ENCODE results near the gene AGGF1.
"Not testable (repeated sequence)": the region's sequence is repeated elsewhere in the genome, so short reads cannot be mapped to it uniquely, and the experiment has no call there.

AGGF1 gene, protein sequence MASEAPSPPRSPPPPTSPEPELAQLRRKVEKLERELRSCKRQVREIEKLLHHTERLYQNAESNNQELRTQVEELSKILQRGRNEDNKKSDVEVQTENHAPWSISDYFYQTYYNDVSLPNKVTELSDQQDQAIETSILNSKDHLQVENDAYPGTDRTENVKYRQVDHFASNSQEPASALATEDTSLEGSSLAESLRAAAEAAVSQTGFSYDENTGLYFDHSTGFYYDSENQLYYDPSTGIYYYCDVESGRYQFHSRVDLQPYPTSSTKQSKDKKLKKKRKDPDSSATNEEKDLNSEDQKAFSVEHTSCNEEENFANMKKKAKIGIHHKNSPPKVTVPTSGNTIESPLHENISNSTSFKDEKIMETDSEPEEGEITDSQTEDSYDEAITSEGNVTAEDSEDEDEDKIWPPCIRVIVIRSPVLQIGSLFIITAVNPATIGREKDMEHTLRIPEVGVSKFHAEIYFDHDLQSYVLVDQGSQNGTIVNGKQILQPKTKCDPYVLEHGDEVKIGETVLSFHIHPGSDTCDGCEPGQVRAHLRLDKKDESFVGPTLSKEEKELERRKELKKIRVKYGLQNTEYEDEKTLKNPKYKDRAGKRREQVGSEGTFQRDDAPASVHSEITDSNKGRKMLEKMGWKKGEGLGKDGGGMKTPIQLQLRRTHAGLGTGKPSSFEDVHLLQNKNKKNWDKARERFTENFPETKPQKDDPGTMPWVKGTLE

DNA sequence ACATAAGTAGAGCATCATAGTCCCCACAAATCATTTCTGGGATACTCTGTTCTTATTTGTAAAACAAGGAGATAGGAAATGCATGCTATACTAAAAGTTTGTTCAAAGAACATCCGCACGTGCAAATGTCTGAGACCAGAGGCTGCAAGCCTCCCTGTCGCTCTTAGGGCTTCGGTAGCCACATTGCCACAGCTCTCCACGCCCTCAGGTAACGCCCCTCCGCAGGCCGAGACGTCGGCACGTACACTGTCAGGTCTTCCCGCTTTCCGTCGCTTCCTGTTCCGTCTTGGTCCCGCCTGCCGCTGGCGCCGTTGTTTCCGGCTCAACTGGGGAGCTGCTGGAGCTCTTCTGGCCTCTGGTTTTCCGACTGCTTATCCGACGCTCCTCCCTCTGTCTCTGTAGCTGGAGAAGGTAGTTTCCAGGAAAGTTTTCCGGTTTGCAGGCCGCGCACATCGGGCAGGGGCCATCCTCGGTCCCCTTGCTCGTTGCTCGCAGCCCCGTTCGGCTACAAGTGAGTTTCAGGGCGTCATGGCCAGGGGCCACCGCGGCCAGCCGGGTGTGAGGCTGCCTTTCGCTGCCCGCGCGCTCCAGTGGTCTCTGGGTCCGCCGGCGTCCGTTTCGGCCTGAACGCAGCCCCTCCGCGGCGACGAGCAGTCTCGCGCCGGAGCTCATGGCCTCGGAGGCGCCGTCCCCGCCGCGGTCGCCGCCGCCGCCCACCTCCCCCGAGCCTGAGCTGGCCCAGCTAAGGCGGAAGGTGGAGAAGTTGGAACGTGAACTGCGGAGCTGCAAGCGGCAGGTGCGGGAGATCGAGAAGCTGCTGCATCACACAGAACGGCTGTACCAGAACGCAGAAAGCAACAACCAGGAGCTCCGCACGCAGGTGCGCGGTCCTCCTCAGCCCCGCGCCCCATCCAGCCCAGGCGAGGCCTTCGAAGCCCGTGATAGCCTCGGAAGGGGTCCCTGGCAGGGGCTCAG lies at the start of gene AGGF1:
TSS of gene AGGF1 (plus strand) at position 308 of the 975 bp plus-strand sequence. CDS start at position 671, 363 bp downstream.
- DNase-seq (ENCODE audit: low spot score): peak; percentile 95

DNA sequence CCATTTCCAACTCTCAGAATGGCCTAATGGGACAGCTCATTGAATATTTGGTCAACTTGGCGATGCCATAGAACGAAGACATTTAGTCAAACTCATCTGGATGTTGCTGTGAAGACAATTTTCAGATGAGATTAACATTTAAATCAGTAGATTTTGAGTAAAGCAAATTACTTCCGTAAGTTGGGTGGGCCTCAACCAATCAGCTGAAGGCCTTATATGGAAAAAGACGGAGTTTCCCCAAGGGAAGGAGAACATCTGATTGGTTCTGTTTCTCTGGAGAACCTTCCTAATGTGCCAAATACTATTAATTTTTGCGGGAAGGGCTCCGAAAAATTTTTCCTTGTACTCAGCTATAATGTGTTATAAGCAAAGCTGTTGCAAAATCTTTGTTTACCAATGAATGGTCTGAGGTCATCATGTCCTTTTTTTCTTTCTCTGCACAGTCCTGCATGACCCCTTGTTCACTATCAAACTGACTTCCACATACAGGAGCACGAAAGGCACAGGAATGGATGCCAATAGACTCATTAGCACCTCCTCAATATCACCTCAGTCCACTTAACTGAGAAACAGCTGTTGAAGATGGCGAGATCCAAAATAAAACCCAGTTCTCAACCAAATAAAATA lies 49.6 kb upstream of the AGGF1 start:
- DNase-seq (ENCODE audit: low spot score): no peak

DNA sequence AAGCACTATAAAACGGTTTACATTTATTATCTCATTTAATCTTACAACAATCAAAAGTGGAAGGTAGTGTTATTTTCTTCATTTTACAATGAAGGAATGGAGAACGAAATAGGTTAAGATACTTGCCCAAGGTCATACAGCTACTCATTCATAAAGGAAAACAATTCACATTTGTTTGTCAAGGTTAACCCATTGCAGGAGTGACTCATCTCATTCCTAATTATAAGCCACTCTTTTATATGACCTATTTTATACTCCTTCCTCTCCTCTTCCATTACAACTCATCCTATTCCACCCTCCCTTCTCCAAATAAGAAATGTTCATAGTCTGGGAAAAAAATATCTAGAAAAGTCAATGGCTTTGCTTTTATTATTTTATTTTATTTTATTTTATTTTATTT lies 47.8 kb upstream of the AGGF1 start:
- no peak for DNase-seq (ENCODE audit: low spot score)

DNA sequence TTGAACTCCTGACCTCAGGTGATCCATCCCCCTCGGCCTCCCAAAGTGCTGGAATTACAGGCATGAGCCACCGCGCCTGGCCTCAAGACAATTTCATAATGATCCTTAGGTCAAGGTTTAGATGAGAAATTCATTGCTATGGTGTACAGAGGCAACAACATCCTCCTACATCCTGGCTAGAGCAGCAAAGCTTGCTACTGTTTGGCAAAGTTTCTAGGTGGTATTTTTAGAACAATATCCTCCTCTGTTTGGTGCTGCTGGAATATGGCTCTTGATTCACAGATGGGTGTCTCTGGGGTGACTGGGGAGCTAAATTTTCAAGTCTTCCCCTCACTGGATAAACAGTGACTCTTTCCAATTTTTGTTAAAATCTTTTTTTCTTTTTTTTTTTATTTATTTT lies 46.7 kb upstream of the AGGF1 start:
- no peak for DNase-seq (ENCODE audit: low spot score)

DNA sequence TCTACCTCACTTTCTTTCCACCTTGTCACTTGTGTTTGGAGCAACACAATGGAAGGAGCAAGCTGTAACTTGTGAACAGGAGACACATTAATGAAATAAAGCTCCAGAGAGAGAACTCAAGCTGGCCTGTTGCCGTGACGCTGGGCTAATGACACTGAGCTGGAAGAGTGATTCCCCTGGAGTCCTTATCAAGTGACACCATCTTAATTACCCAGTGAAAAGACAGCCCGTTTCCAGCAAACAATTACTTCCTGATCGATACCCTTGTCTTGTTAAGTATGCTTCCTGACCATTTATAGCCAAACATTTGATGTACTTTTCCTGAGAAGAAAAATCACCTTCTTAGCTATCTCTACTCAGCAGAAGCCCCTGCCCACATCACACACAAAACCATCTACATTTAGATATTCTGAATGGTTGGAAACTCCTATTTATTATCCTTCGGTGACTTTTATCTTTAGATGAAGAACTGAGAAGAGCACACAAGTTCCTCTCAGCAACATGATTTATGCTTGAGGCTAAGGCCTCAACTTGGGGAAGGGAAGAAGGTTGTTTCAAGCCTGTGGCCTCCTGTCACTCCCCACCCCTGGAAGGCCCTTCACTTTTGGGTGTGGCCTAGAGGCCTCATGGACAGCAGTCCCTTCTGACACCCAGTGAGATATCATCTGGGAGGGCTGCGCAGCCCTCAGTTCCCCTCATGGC lies 43.2 kb upstream of the AGGF1 start:
- no peak for DNase-seq (ENCODE audit: low spot score)

DNA sequence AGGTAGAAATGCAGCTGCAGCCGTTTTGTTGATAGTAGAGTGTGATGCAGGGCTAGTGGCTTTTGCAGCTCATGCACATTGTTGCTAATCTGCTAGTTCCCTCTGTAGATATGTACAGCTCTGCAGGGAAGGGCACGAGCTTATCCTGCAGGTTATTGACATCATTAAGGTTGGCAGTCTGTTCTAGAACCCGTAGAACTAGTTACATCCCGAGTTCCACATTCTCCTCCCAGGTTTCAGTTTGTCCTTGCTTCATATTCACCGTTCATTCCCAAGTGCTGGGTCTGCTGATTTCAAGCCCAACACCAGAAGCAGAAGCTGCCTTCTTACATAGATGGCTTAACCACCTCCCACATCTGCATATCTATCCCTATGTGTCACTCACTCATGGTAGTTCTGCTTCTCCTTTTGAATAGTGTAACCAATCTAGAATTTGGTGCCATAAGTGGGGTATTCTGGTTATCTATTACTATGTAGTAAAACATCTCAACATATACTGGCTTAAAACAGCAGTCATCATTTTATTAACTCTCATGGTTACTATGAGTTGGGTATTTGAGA lies 39.2 kb upstream of the AGGF1 start:
- no peak for DNase-seq (ENCODE audit: low spot score)

DNA sequence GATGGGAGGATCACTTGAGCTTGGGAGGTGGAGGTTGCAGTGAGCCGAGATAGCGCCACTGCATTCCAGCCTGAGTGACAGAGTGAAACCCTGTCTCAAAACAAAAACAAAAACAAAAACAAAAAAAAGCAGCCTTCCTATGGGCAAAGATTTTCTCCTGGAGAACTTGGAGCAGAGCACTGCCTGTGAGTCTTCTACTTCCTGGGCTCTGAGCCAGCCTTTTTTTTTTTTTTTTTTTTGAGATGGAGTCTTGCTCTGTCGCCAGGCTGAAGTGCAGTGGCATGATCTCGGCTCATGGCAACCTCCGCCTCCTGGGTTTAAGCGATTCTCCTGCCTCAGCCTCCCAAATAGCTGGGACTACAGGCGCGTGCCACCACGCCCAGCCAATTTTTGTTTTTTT lies 36.8 kb upstream of the AGGF1 start:
- DNase-seq (ENCODE audit: low spot score): not testable (repeated sequence)

DNA sequence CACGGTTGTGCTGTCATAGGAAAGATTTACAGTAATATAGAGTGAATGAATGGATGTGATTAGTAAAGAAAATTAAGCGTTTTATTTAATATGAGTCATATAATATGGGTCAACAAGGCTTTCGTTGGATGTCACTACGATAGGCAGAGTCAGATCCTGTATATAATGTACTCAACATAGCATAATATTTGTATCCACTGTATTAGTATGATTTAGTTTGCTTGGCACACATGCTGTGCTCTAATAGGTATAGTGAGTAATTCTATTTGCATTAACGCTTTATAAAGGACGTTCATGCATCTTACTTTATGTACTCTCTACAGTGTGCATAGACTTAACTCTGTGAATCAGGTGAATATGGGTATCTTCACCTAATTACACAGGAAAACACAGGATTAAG lies 35.9 kb upstream of the AGGF1 start:
- DNase-seq (ENCODE audit: low spot score): no peak

DNA sequence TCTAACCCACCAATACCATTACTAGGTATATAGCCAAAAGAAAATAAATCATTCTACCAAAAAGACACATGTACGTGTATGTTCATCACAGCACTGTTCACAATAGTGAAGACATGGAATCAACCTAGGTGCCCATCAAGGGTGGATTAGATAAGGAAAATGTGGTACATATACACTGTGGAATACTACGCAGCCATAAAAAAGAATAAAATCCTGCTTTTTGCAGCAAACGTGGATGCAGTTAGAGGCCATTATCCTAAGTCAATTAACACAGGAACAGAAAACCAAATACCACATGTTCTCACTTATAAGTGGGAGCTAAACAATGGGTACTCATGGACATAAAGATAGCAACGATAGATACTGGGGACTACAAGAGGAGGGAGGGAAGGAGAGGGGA lies 32.0 kb upstream of the AGGF1 start:
- DNase-seq (ENCODE audit: low spot score): not testable (repeated sequence)

DNA sequence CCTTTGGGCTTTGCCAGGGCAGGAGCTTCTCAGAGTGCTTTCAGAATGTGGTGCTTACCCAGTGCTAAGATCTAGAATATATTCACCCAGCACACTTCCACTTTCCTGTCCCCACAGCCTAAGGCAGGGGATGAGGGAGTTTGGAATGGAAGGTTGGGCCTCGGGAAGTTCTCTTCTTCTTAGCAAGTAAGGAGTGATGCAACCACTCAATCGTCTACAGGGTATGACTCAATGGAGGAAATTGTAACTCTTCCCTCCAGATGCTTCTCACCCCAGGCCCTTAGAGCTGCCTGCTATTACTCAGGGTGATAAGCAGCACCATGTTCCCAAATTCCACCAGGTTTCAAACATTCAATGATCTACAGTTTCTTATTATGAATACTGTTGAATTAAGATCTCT lies 30.8 kb upstream of the AGGF1 start:
- DNase-seq (ENCODE audit: low spot score): no peak

DNA sequence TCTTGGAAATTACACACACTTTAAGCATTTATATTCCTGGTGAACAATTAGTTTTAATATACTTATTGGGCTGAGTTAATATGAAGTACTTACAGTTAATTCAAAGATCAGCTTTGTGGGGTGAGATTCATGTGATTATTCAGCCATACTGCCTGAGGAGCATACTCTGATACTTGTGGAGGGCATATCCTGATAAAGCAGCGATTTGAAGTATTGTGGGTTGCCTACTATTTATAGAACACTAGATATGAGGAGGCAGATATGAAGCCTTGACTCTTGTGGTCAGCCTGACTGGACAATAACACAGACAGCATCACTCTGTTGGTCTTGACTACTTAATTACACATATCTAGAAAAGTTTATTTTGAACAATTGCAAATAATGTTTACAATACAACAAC lies 27.0 kb upstream of the AGGF1 start:
- no peak for DNase-seq (ENCODE audit: low spot score)

DNA sequence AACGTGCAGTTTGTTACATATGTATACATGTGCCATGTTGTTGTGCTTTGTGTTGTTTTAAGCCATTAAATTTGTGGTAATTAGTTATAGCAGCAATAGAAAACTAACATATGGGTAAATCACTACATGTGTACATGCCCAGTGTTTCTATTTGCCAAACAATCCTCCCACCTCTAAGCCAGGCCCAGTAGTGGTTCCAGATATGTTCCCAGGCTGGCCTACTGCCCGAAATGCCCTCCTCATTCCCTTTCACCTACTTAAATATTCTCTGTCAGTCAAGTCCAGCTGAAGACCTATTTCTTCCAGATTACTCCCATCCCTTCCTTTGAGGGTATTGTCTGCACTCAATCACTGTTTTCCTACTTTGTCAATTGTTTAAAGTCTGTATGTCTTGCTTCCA lies 24.1 kb upstream of the AGGF1 start:
- DNase-seq (ENCODE audit: low spot score): no peak

DNA sequence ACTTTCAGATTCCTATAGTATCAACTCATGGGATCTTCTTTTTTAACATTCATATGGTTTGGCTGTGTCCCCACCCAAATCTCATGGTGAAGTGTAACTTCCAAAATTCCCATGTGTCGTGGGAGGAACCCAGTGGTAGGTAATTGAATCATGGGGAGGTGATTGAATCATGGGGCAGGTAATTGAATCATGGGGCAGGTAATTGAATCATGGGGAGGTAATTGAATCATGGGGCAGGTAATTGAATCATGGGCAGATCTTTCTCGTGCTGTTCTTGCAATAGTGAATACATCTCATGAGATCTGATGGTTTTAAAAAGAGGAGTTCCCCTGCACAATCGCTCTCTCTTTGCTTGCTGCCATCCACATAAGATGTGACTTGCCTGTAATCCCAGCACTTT lies 21.8 kb upstream of the AGGF1 start:
- no peak for DNase-seq (ENCODE audit: low spot score)

DNA sequence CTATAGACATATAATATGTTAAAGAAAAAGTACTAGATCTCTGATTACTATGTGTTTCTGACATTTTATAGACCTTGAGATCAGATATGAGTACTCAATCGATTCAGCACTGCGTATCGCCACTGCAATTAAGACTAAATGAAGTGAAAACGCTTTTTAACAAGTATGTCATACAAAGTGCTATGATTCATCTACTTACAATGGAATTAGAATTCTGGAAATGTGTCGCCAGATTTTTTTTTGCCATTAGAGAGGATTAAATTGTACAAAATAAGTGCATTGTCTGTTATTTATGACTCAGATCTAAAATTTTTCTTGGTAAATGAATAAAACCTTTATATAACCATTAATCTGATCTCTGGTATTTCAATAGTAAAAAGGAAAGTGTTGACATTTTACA lies 20.0 kb upstream of the AGGF1 start:
- DNase-seq (ENCODE audit: low spot score): no peak

DNA sequence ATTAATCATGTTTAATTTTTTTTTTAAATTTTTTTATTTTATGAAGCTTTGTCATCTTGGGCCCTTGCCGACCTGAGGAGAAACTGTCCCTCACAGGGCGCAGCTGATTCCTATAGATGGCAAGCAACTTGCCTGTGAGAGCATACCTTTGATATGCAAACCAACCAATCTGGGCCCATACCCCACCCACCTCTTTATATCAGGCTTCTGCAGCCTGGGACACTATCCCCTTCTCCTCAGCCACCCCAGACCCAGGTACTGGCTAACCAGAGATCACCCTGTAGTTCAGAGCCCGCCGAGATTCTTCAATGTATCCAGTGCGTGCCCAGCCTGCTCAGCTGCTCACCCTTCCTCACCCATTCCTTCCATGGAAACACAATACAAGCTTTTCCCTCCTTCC lies 18.7 kb upstream of the AGGF1 start:
- DNase-seq (ENCODE audit: low spot score): no peak

DNA sequence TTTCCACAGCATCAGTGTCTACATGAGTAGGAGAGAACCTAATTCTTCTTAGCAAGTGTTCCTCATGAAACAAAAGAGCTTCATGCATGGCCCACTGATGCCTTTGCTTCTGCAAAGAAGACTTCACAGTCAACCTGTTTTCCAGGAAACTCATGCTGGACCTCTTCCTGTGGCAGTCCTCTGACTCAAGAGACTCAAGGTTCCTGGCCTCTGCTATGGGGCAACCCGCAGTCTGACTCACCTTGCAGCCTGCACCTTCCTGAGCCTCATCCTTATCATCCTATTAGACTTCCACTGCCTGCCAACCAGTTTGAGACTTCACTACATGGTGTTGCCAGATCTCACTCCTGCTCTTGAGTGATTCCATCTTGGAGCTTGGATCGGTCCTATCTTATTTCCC lies 17.6 kb upstream of the AGGF1 start:
- peak; percentile 28 for DNase-seq (ENCODE audit: low spot score)

DNA sequence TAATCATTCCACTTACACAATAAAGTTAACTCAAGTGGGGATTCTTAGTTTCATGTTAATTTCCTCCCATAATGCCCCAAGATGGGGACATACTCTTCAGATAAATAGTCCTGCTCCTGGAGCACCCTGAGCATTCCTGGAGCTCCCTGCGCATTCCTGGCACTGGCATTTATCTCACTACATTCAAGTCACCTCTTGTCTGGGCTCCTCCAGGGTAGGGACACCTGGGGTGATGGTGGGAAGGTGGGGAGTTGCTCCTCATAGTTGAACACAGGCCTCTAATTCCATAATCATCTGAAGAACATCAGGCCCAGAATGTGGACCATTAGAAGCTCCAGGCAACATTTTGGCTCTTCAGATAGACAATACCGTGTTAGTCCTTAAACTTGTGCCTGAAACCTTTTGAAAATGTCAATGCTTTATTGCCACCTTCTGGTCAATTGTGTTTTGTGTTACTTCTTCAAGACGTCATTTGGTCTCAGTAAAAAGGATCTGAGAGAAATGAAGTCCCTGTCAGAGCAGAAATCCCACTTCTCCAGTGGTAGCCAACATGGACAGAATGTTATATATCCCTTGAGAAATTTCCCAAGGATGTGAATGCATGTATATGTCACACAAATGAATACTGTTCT lies 14.2 kb upstream of the AGGF1 start:
- DNase-seq (ENCODE audit: low spot score): peak; percentile 38

DNA sequence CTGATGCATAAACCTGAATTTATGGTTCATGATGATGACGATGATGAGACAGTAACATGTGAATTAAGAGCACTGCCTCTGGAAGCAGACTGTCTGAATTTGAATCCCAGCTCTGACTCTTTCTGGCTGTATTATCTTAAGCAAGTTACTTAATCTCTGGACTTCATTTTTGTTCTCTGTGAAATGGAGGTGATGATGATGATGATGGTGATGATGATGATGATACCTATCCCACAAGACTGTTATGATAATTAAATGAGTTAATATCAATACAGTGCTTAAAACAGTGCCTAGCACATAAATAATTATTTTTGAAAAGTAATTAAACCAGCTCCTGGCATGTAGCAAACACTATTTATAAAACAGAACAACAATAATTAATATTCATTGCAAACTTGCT lies 13.2 kb upstream of the AGGF1 start:
- DNase-seq (ENCODE audit: low spot score): no peak

DNA sequence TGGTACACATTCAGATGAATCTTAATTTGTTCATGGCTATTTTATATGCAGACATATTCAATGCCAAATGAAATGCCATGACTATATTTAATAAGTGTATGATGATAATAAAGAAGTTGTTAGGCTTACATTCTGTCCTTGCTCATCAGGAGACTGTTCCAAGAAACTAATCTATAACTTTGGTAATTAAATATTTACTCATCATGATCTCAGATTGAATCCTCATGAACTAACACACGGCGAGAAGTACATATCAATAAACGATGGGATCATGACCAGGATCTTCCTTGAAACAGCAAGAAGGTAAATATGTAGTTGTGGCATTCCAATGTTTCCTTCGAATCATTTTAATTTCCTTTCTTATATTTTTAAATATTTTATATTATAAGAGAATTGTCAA lies 12.5 kb upstream of the AGGF1 start:
- no peak for DNase-seq (ENCODE audit: low spot score)
